HFFc6 (cell line): ENCODE measurements around the gene LZTR1. TPM values are rescaled to one million over a fixed set of nuclear protein-coding genes. Genes with fewer than 3 reads are reported as not detected.

Source experiments
- DNase-seq: peaks from one replicate; pipeline ENCODE4 v3.0.0-alpha.2; 2018
- H3K27ac Mint-ChIP-seq: 2 replicates; pipeline ENCODE4 v1.8.0; 2020; ENCODE audit warnings: mild to moderate bottlenecking, mixed read lengths
- H3K27me3 Mint-ChIP-seq: 2 replicates; pipeline ENCODE4 v1.8.0; 2021; ENCODE audit warnings: mild to moderate bottlenecking, moderate library complexity, mixed read lengths; ENCODE audit not compliant: insufficient read depth
- H3K36me3 Mint-ChIP-seq: 2 replicates; pipeline ENCODE4 v1.8.0; 2021; ENCODE audit warnings: low read depth, mixed read lengths
- H3K4me1 Mint-ChIP-seq: 2 replicates; pipeline ENCODE4 v1.8.0; 2020; ENCODE audit warnings: low read depth, mixed read lengths
- H3K4me3 Mint-ChIP-seq: 2 replicates; pipeline ENCODE4 v1.8.0; 2020; ENCODE audit warnings: mild to moderate bottlenecking, moderate library complexity, mixed read lengths
- H3K9me3 Mint-ChIP-seq: 2 replicates; pipeline ENCODE4 v1.8.0; 2020; ENCODE audit warnings: mild to moderate bottlenecking, mixed read lengths
- CTCF ChIP-seq: fragments of 200-600 bp; sonication (generic); IDR thresholded peaks from 2 replicates; pipeline ENCODE4 v1.5.0; 2021; ENCODE audit warnings: antibody characterized with exemption, mild to moderate bottlenecking
- total RNA-seq, 6 experiments: library from RNA; stranded (reverse); fragmentation: NEBNext Ultra II Directional; extraction: Animal tissue kit (Norgen Biotek cat#: 25700); gene quantifications; 2 replicates in 1 of 6; 3 replicates in 5 of 6; pipeline ENCODE4 v1.2.3, GENCODE V29; 2021

Gene LZTR1
- total RNA-seq, 6 experiments from 2014 or later, result 50.6 to 64.0 (median 57.2) TPM

GRCh38 chr22:21028277-21029251 lies 46.5 kb downstream of the LZTR1 start:
- H3K4me3 Mint-ChIP-seq, result no peak overlapping the region

GRCh38 chr22:21029486-21030025 lies 47.5 kb downstream of the LZTR1 start:
- Mint-ChIP-seq H3K27ac (no peak overlapping the region), H3K9me3 (no peaks in the 10 kb centered on the region), H3K36me3 (no peaks in the 10 kb centered on the region), H3K27me3 (peaks cover 10% of the 10 kb centered on the region), H3K4me3 (no peak overlapping the region), H3K4me1 (peaks cover 12% of the 10 kb centered on the region)
- TF ChIP-seq CTCF, result no peak
- no peak for DNase-seq

More at GRCh38 chr22:21028277-21029251, 46.5 kb downstream of the LZTR1 start:
- Mint-ChIP-seq H3K27me3 (peaks cover 10% of the 10 kb centered on the region), H3K4me1 (peaks cover 12% of the 10 kb centered on the region), H3K36me3 (no peaks in the 10 kb centered on the region), H3K27ac (no peak overlapping the region), H3K9me3 (no peaks in the 10 kb centered on the region)
- TF ChIP-seq CTCF, result no peak
- no peak for DNase-seq

- H3K27me3 Mint-ChIP-seq, result peaks cover 11% of the 10 kb centered on the region
- H3K27ac Mint-ChIP-seq, result no peak overlapping the region
- no peak overlapping the region for H3K4me3 Mint-ChIP-seq
- DNase-seq, result no peak
- H3K36me3 Mint-ChIP-seq, result no peaks in the 10 kb centered on the region
- H3K9me3 Mint-ChIP-seq, result no peaks in the 10 kb centered on the region
- peaks cover 12% of the 10 kb centered on the region for H3K4me1 Mint-ChIP-seq
- TF ChIP-seq CTCF, result no peak
Measured at GRCh38 chr22:21030032-21030431, 47.9 kb downstream of the LZTR1 start.

GRCh38 chr22:21030621-21031544 lies 48.8 kb downstream of the LZTR1 start:
- Mint-ChIP-seq H3K36me3 (no peaks in the 10 kb centered on the region), H3K9me3 (no peaks in the 10 kb centered on the region), H3K4me3 (no peak overlapping the region), H3K27me3 (peaks cover 11% of the 10 kb centered on the region), H3K27ac (no peak overlapping the region), H3K4me1 (peaks cover 12% of the 10 kb centered on the region)
- DNase-seq, result no peak
- TF ChIP-seq CTCF, result no peak

GRCh38 chr22:21031545-21032036 lies 49.5 kb downstream of the LZTR1 start:
- no peak for TF ChIP-seq CTCF
- H3K27me3 Mint-ChIP-seq, result peaks cover 11% of the 10 kb centered on the region
- H3K36me3 Mint-ChIP-seq, result no peaks in the 10 kb centered on the region
- no peak for DNase-seq
- H3K4me1 Mint-ChIP-seq, result peaks cover 12% of the 10 kb centered on the region
- no peak overlapping the region for H3K27ac Mint-ChIP-seq
- no peak overlapping the region for H3K4me3 Mint-ChIP-seq
- no peaks in the 10 kb centered on the region for H3K9me3 Mint-ChIP-seq
